Measurements from ENCODE around the gene PHEX. TPM values are rescaled to one million over a fixed set of nuclear protein-coding genes. Genes with fewer than 3 reads are reported as not detected.

Gene PHEX
- total RNA-seq, 1 donor from 2014 or later, result 0.96 TPM

DNA sequence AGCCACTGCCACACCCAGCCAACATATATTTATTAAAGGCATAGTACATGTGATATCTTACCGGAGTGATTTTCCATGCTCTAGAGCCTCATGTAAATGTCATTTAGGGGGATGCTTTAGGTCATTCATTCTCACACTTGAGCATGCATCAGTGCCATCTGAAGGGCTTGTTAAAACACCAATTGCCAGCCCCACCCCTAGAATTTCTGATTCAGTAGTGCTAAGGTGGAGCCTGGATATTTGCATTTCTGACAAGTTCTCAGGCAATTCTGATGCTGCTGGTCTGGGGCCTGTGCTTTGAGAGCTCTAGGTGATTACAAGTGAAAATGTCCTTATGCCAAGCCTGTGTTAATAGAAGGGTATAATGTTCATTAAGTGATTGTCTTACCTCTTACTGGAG, 107.7 kb downstream of the PHEX start:
- DNase-seq (ENCODE audit: low spot score in 2 of 2), result no peak
- H3K36me3 ChIP-seq, result no peaks in the 10 kb centered on the region

DNA sequence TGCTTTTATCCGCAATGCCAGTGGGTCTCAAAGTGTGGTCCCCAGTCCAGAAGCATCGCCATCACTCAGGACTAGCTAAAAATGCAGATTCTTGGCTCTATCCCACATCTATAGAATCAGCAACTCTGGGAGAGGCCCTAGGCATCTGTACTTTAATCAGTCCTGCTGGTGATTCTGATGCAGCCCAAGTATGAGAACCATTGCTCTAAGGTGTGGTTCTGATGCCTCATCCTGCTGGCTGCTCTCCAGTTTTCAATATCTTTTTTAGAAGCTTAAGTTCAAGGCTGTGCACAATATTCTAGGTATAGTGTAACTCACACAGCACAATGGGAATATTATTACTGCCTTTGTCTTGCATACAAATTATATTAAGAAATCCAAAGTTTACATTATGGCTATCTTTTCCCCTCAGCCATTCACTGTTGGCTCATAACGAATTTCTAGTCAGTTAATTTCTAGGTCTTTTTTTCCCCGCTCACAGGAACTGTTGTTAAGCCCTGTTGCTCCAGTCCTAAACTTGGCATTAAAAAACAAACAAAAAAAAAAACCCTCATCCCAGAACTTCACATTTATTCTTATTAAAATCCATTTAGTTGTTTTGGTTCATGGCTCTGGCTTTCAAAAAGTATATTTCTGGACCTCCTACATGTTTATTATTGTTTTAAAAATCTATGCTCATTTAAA, 109.1 kb downstream of the PHEX start:
- H3K4me3 ChIP-seq, result no peak overlapping the region
- no peak overlapping the region for H3K27ac ChIP-seq
- no peaks in the 10 kb centered on the region for H3K4me1 ChIP-seq
- TF ChIP-seq, protein P1, sequence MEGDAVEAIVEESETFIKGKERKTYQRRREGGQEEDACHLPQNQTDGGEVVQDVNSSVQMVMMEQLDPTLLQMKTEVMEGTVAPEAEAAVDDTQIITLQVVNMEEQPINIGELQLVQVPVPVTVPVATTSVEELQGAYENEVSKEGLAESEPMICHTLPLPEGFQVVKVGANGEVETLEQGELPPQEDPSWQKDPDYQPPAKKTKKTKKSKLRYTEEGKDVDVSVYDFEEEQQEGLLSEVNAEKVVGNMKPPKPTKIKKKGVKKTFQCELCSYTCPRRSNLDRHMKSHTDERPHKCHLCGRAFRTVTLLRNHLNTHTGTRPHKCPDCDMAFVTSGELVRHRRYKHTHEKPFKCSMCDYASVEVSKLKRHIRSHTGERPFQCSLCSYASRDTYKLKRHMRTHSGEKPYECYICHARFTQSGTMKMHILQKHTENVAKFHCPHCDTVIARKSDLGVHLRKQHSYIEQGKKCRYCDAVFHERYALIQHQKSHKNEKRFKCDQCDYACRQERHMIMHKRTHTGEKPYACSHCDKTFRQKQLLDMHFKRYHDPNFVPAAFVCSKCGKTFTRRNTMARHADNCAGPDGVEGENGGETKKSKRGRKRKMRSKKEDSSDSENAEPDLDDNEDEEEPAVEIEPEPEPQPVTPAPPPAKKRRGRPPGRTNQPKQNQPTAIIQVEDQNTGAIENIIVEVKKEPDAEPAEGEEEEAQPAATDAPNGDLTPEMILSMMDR (IDR thresholded peaks at IDR 0.05), result no peak
- DNase-seq (ENCODE audit: low spot score in 2 of 2), result no peak
- no peaks in the 10 kb centered on the region for H3K36me3 ChIP-seq
- intact Hi-C loops (cut with DNase I), result no loop called here
- no peaks in the 10 kb centered on the region for H3K27me3 ChIP-seq
- no peaks in the 10 kb centered on the region for H3K9me3 ChIP-seq

More for the DNA sequence above, 107.7 kb downstream of the PHEX start:
- intact Hi-C loops (cut with DNase I), result loop anchor here (5.0 kb wide), 1 partner anchor 303 kb away; the partner anchor contains the start of gene MBTPS2
- Histone ChIP-seq H3K9me3 (no peaks in the 10 kb centered on the region), H3K4me3 (no peak overlapping the region), H3K4me1 (peaks cover 0 to 4% of the 10 kb centered on the region in 2 donors), H3K27ac (no peak overlapping the region), H3K27me3 (no peaks in the 10 kb centered on the region)
- TF ChIP-seq, protein P1 (IDR thresholded peaks at IDR 0.05), result no peak

DNA sequence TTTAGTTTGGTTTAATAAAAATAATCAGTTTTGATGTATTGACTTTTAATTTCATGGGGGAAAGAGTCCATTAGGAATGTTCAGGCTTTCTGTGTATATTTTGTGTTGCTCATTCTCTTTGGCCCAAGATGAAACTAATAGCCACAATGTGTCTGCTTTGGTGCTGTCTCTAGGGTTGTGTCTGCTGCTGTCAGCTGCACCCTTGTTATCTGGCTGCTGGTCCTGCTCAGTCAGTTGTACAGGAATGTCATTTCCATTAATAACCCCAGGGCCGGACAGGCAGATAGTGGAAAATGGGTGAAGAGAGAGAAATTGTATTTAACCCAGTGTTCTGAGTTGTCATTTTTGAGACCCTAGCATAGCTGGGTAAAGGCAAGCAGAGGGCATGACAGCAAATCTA, 115.1 kb downstream of the PHEX start:
- TF ChIP-seq, protein P1 (IDR thresholded peaks at IDR 0.05), result no peak
- Histone ChIP-seq H3K4me3 (no peak overlapping the region), H3K36me3 (no peaks in the 10 kb centered on the region), H3K4me1 (no peaks in the 10 kb centered on the region), H3K27me3 (no peaks in the 10 kb centered on the region), H3K27ac (no peak overlapping the region), H3K9me3 (no peaks in the 10 kb centered on the region)
- intact Hi-C loops (cut with DNase I), result no loop called here
- no peak for DNase-seq (ENCODE audit: low spot score in 2 of 2)

DNA sequence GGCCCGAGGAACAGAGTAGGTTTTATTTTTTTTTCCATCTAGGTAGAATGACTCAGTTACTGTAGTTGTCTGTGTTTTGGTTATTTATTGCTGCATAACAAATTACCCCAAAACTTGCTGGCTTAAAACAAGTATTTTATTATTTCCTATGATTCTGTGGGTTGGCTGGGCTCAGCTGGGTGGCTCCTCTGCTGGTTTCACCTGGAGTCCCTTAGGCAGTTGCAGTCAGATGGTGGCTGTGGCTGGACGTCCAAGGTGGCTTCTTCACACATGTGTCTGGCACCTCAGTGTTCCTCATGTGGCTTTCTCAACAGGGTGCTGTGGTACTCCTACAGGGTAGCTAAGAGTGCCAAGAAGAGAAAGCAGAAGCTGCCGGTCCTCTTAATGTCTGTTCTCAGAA, 115.8 kb downstream of the PHEX start:
- Histone ChIP-seq H3K4me1 (no peaks in the 10 kb centered on the region), H3K4me3 (no peak overlapping the region), H3K9me3 (no peaks in the 10 kb centered on the region), H3K27me3 (no peaks in the 10 kb centered on the region), H3K36me3 (no peaks in the 10 kb centered on the region), H3K27ac (no peak overlapping the region)
- intact Hi-C loops (cut with DNase I), result no loop called here
- TF ChIP-seq, protein P1 (IDR thresholded peaks at IDR 0.05), result no peak
- DNase-seq (ENCODE audit: low spot score in 2 of 2), result no peak

DNA sequence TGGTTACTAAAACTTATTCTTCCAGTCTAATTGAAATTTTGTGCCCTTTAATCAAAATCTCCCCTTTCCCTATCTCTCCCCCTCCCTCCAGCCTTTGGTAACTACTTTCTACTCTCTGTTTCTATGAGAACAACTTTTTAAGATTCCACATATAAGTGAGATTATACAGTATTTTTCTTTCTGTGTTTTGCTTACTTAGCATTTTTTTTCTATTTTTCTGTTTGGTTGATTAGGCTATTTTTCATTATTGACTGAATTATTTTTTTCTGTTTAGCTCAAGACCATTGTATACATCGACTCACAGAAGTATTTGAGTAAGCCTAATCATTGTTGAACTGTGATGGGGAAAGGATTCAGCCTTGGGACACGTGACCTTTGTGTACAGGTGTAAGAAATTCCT, 116.4 kb downstream of the PHEX start:
- Histone ChIP-seq H3K27me3 (no peaks in the 10 kb centered on the region), H3K36me3 (no peaks in the 10 kb centered on the region), H3K9me3 (no peaks in the 10 kb centered on the region), H3K4me3 (no peak overlapping the region), H3K27ac (no peak overlapping the region), H3K4me1 (no peaks in the 10 kb centered on the region)
- TF ChIP-seq, protein P1 (IDR thresholded peaks at IDR 0.05), result no peak
- intact Hi-C loops (cut with DNase I), result no loop called here
- no peak for DNase-seq (ENCODE audit: low spot score in 2 of 2)

All from ascending aorta (tissue), 2 donors.